ENCODE measurements around the gene FADS1. TPM values are rescaled to one million over a fixed set of nuclear protein-coding genes. Genes with fewer than 3 reads are reported as not detected.
A peak's percentile ranks its signal among the peaks of the same experiment; 100 is the strongest.

The FADS1 gene
- total and polyA plus RNA-seq, 2 of the 13 experiments (the other 11 are each of a cell fraction or from before 2014, with no cell fraction given) = 91.8 to 108 TPM

DNA sequence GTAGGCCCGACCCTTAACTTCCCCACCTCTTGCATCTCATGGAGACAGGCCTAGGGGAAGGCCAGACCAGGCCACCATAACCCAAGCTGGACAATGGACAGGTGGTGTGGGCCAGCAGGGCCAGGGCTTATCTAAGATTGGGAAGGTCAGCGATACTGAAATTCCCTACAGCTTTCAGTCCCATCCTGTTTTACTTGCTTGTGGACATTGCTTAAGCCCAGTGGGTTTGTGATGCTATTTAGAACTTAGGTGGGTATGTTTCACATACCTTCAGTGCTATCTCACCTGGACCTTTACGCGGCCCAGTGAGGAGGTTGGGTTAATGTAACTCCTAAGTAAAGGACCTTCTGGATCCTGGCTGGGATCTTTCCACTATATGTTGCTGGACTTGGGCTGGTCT, 13.0 kb upstream of the FADS1 start:
- H3K79me2 ChIP-seq (ENCODE audit: insufficient read depth, low read length) = peaks cover 33% of the 10 kb centered on the region
- no peak for FAIRE-seq
- no peak for DNase-seq (ENCODE audit: low spot score)
- H3K4me1 ChIP-seq (ENCODE audit: insufficient read depth, low read length) = peaks cover 41% of the 10 kb centered on the region
- H3K27me3 ChIP-seq (ENCODE audit: control insufficient read depth in 1 of 2, insufficient read depth in 2 of 2, low read length in 2 of 2) = no peaks in the 10 kb centered on the region
- no peak overlapping the region for H2AFZ ChIP-seq (ENCODE audit: low read length)
- H3K36me3 ChIP-seq (replicated peaks in 1 of 2; ENCODE audit: control insufficient read depth in 1 of 2, insufficient read depth in 2 of 2, low read length in 2 of 2) = no peaks in the 10 kb centered on the region
- peak overlapping the region; percentile 78 for H3K9ac ChIP-seq (ENCODE audit: insufficient read depth, low read depth, low read length)
- TF ChIP-seq ZNF629 (CRISPR knock-in tag; conservative IDR thresholded peaks at IDR 0.05) (no peak), POLR2A (IDR thresholded peaks at IDR 0.05; ENCODE audit: insufficient read depth in 1 of 2, low read depth in 2 of 2, low read length in 2 of 2) (0 out of 4 replicates have a peak, but pooled peaks of 1 of the 2 experiments have one; percentile 27)
- no peaks in the 10 kb centered on the region for H4K20me1 ChIP-seq (ENCODE audit: insufficient read depth, low read length)
- H3K4me3 ChIP-seq (replicated peaks in 1 of 3; ENCODE audit: insufficient read depth in 1 of 3, low read depth in 2 of 3, low read length in 3 of 3) = peak overlapping the region; percentile 62 to 91 (median 82); a peak in 5 of 6 replicates
- in situ Hi-C loops (cut with HindIII; ENCODE audit: extremely low pct_ligation_motif_present, low pct_unique_long_range_greater_than_20kb) (no loop called here), intact Hi-C loops (cut with micrococcal nuclease; ENCODE audit: unreplicated experiment) (no loop called here)
- BruUV-seq (replicated peaks) = no TSS peak
- ChIA-PET CTCF (ENCODE audit: low intra/inter-chr PET ratio, low total read pairs) (interaction anchor here (1.8 kb wide), 1 partner anchor 33 kb away, joined by 7 read pairs; no protein-coding TSS in a partner anchor), POLR2A (interaction anchor here (2.8 kb wide), 1 partner anchor 13 kb away, joined by 49 read pairs; the partner anchor contains the start of gene FADS1)
- H3K4me2 ChIP-seq (ENCODE audit: low read depth, low read length) = peak overlapping the region; percentile 86
- no peak for ATAC-seq
- H3K27ac ChIP-seq (ENCODE audit: extremely low read length, insufficient read depth, low read length) = no peak overlapping the region
- 100% methylated on average over 2 of the region's 4 CpGs for WGBS (ENCODE audit: low lambda C conversion rate)
- H3K9me3 ChIP-seq (ENCODE audit: low read length) = no peaks in the 10 kb centered on the region

DNA sequence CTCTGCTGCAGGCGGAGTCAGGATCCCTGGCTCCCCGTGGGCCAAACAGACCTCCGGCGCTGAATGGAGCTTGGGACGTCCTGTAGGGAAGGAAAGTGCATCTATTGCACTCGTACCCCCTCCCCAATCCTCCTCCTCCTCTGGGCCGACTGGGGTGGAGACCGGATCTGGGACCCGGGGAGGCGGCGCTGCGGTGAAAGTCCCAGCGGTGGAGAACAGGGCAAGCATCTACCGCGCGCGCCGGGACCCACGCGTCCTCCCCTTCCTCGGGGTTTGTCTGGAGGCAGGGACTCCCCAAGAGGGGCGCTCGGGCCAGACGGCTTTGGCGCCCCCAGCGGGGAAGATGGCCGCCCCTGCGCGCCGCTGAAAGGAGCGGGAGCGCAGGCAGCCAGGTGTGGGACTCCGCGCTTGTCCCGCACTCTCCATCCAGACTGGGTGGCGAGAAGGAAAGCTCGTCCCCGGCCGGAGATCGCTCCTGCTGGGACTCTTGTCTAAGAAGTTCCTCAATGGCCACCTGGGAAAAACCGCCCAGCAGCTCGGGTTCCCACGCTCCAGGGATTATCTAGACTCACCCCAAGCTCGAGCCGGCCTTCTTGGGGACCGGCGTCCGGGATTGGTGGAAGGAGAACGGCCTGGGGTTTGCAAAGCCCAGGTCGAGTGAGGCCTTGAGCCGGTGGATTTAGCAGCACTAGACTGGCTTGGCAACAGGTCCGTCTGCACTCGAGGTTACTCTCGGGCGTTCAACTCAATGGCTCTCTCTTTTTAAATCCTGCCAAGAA, 12.0 kb upstream of the FADS1 start:
- CTCF ChIA-PET (ENCODE audit: low intra/inter-chr PET ratio, low total read pairs) = interaction anchor here (0.8 to 1.8 kb wide), 2 partner anchors 12 to 32 kb away, joined by 3 to 7 read pairs; partner anchors contain the start of gene FADS1
- Histone ChIP-seq H3K79me2 (ENCODE audit: insufficient read depth, low read length) (peaks cover 33% of the 10 kb centered on the region), H2AFZ (ENCODE audit: low read length) (no peak overlapping the region), H3K9ac (ENCODE audit: insufficient read depth, low read depth, low read length) (peak overlapping the region; percentile 78), H3K4me2 (ENCODE audit: low read depth, low read length) (peak overlapping the region; percentile 86), H3K4me1 (ENCODE audit: insufficient read depth, low read length) (peaks cover 41% of the 10 kb centered on the region), H3K9me3 (ENCODE audit: low read length) (no peaks in the 10 kb centered on the region), H3K4me3 (replicated peaks in 1 of 3; ENCODE audit: insufficient read depth in 1 of 3, low read depth in 2 of 3, low read length in 3 of 3) (peak overlapping the region; percentile 62 to 91 (median 82)), H3K27ac (ENCODE audit: extremely low read length, insufficient read depth, low read length) (peak overlapping the region; percentile 74), H3K27me3 (ENCODE audit: control insufficient read depth in 1 of 2, insufficient read depth in 2 of 2, low read length in 2 of 2) (no peaks in the 10 kb centered on the region), H3K36me3 (replicated peaks in 1 of 2; ENCODE audit: control insufficient read depth in 1 of 2, insufficient read depth in 2 of 2, low read length in 2 of 2) (no peaks in the 10 kb centered on the region), H4K20me1 (ENCODE audit: insufficient read depth, low read length) (no peaks in the 10 kb centered on the region)
- in situ Hi-C loops (cut with HindIII; ENCODE audit: extremely low pct_ligation_motif_present, low pct_unique_long_range_greater_than_20kb) (no loop called here), intact Hi-C loops (cut with micrococcal nuclease; ENCODE audit: unreplicated experiment) (no loop called here)
- POLR2A ChIA-PET = interaction anchor here (1.2 to 2.8 kb wide), 3 partner anchors 12 to 72 kb away, joined by 4 to 49 read pairs (median 6); partner anchors contain the start of genes FADS1, FEN1 and TMEM258
- BruUV-seq (replicated peaks) = no TSS peak
- DNase-seq (ENCODE audit: low spot score) (no peak), ATAC-seq (peak; percentile 76), FAIRE-seq (no peak)
- 2% methylated on average over 21 of the region's 55 CpGs for WGBS (ENCODE audit: low lambda C conversion rate)
- TF ChIP-seq HNF4G (IDR thresholded peaks at IDR 0.05; ENCODE audit: borderline replicate concordance, low read depth, low read length) (no peak), HNF4G (CRISPR knock-in tag; IDR thresholded peaks at IDR 0.05; ENCODE audit: borderline replicate concordance, low read depth) (0 out of 2 replicates have a peak, but pooled peaks have one; percentile 5), KDM5B (CRISPR knock-in tag; IDR thresholded peaks at IDR 0.05; ENCODE audit: borderline replicate concordance) (no peak), IKZF4 (CRISPR knock-in tag; IDR thresholded peaks at IDR 0.05; ENCODE audit: borderline replicate concordance, low read depth, not compliant biosample characterization) (peak; percentile 22), KLF16 (CRISPR knock-in tag; IDR thresholded peaks at IDR 0.05) (0 out of 4 replicates have a peak, but pooled peaks of 1 of the 2 experiments have one; percentile 10), TEAD2 (CRISPR knock-in tag; IDR thresholded peaks at IDR 0.05) (no peak), BRD4 (CRISPR knock-in tag; IDR thresholded peaks at IDR 0.05) (0 out of 2 replicates have a peak, but pooled peaks have one; percentile 38), GZF1 (CRISPR knock-in tag; IDR thresholded peaks at IDR 0.05) (no peak), ZBTB26 (CRISPR knock-in tag; IDR thresholded peaks at IDR 0.05; ENCODE audit: borderline replicate concordance) (no peak), JUND (CRISPR knock-in tag; IDR thresholded peaks at IDR 0.05) (no peak), RBM39 (IDR thresholded peaks at IDR 0.05; ENCODE audit: low read depth, low read length, poor library complexity, severe bottlenecking) (peak; percentile 20), EED (CRISPR knock-in tag; IDR thresholded peaks at IDR 0.05) (peak; percentile 44; the same call in 1 of the 2 replicates)
- TF ChIP-seq, protein P1, sequence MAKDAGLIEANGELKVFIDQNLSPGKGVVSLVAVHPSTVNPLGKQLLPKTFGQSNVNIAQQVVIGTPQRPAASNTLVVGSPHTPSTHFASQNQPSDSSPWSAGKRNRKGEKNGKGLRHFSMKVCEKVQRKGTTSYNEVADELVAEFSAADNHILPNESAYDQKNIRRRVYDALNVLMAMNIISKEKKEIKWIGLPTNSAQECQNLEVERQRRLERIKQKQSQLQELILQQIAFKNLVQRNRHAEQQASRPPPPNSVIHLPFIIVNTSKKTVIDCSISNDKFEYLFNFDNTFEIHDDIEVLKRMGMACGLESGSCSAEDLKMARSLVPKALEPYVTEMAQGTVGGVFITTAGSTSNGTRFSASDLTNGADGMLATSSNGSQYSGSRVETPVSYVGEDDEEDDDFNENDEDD (CRISPR knock-in tag; IDR thresholded peaks at IDR 0.05; ENCODE audit: borderline replicate concordance) = peak; percentile 43; the same call in 1 of the 2 replicates

All from HepG2 (cell line).